KG1 (cell line): ENCODE measurements around the gene SSBP1.
"Not testable (repeated sequence)": the region's sequence is repeated elsewhere in the genome, so short reads cannot be mapped to it uniquely, and the experiment has no call there.

Experiments
- DNase-seq: peaks from one replicate; lab custom pipeline; 2025; lab: John Stamatoyannopoulos, UW

SSBP1 gene

DNA sequence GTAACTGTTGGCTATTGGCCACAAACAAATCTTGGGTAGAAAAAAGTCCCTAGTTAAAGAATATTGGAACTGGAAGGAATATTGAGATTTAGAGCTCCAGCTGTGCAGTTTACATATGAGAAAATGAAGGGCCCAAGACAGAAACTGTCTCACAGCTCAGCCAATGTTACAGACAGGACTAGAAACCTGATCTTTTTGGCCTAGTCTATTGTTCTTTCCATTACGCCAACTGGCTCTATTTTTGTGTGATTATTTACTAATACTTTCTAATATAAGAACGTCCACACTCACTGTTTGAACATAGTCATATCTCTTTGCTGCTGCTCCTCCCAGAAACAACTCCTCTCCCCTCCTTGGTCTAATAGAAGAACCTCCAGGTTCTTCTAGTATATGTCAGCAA lies 28.8 kb upstream of the SSBP1 start:
- no peak for DNase-seq

DNA sequence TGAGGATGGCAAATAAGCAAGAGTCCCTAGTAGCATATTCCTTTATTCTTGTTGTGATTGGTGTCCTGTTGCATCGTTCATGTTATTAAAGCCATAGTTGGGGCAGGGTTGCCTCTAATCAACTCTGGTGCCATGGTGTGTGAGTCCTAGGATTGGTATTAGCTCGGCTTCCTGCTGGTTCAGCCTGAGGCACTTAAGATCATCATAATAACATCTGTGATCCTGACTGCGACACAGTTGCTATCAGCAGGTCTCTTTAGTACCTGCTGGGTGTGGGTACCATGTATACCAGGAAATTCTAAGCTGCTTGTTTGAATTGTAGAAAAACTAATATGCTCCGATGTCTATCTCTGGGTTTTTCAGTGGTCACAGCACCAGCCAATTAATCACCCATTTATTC lies 28.4 kb upstream of the SSBP1 start:
- no peak for DNase-seq

- no peak for DNase-seq
Measured at GRCh38 chr7:141710301-141710700, 27.9 kb upstream of the SSBP1 start.

- DNase-seq: no peak
Measured at GRCh38 chr7:141712603-141713255, 25.4 kb upstream of the SSBP1 start.

- DNase-seq: no peak
Measured at GRCh38 chr7:141713890-141714289, 24.3 kb upstream of the SSBP1 start.

GRCh38 chr7:141714571-141714970 lies 23.6 kb upstream of the SSBP1 start:
- no peak for DNase-seq

GRCh38 chr7:141715018-141715417 lies 23.1 kb upstream of the SSBP1 start:
- no peak for DNase-seq

GRCh38 chr7:141715794-141716689 lies 22.1 kb upstream of the SSBP1 start:
- DNase-seq: no peak

DNA sequence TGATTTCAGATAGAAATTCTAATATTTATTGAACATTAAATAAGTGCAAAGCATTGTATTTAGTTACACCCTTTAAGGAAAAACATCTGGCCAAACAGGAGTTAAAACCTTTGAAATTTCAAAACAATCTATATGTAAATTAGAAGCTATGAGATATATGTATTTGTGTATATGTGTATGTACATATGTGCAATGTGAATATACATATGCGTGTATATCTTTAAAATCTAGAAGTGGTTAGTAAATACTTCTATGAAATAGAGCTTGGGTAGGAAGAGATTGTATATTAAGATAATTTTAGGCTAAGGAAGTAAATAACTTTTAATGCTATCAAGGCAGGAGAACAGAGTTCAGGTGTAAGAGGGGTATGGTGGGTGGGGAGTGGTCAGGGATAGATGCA lies 20.7 kb upstream of the SSBP1 start:
- no peak for DNase-seq

DNA sequence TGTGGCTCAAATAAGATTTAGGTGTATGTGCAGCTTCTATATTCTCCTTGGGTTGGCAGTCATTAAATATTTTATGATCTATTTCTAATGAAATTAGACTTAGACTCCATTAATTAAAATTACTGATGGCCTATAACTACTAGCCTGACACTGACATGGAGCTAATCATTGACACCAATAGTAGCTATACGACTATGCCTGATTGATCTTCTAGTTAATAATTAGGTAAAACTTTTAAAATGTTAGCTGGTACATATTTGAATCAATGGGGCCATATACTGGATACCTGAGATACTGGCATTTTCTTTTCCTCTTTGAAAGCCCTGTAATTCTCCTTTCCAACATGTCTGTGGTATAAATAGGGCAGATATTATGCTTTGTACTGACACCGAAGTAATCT lies 15.6 kb upstream of the SSBP1 start:
- DNase-seq: no peak

DNA sequence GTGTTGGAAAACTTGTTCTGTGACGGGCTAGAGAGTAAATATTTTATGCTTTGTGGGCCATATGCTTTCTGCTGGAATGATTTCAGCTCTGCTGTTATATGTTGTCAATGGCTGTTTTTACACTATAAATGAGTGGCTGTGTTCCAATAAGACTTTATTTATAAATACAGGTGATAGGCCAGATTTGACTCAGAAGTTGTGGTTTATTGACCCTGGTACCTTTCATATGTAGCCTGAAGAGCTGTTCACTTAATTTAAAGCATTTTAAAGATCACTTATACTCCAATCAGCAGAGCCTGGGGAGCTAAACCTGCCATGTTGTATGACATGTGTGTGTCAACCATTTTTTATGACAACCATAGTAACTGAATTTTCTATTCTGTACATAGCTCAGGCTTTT lies 9.1 kb upstream of the SSBP1 start:
- no peak for DNase-seq

DNA sequence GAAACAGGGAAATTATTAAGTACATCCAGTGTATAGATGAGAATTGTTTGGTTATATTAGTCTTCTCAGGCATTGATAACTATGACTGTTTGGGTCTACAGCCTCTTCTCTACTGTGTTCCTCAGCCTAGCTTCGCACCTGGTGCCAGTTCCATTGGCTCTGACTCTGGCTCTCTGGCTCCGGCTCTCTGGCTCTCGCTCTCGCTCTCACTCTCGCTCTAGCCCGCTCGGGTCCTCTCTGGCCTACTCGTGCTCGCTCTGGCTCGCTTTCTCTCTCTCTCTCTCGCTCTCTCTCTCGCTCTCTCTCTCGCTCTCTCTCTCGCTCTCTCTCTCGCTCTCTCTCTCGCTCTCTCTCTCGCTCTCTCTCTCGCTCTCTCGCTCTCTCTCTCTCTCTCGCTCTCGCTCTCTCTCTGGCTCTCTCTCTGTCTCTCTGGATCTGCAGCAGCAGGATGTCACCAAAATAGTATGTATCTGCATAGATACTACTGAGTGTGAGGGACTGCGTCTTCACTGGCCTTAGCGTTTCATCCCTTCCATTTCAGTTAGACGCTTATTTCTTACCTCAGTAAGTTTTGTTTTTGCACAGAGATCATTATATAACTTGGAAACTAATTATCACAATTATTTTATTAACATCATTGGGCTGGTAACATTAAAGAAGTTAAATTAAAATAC lies 6.5 kb upstream of the SSBP1 start:
- no peak for DNase-seq

DNA sequence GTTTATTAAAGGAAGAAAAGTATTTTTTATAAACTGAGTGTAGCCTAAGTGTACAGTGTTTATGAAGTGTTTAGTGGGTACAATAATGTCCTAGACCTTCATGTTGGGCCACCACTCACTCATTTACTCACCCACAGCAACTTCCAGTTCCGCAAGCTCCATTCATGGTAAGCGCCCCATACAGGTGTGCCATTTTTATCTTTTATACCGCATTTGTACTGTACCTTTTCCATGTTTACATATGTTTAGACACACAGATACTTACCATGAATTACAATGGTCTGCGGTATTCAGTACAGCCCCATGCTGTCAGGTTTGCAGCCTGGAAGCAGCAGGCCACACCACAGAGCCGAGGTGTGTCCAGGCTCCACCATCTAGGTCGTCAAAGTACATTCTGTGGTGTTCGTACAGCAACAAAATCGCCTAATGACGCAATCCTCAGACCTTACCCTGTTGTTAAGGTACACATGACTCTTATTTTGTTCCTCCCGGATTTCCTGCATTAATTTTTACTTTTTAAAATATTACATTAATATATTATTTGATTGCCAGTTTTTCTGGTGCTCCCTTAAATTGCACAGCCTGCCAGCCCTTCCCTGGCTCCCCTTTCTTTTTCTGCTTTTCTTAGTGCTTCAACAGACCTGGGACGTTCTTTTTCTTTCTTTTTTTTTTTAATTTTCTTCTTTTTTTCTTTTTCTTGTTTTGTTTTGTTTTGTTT lies 881 bp upstream of the SSBP1 start:
- DNase-seq: peak; percentile 10

GRCh38 chr7:141738592-141739013 lies 445 bp downstream of the SSBP1 start:
- no peak for DNase-seq

DNA sequence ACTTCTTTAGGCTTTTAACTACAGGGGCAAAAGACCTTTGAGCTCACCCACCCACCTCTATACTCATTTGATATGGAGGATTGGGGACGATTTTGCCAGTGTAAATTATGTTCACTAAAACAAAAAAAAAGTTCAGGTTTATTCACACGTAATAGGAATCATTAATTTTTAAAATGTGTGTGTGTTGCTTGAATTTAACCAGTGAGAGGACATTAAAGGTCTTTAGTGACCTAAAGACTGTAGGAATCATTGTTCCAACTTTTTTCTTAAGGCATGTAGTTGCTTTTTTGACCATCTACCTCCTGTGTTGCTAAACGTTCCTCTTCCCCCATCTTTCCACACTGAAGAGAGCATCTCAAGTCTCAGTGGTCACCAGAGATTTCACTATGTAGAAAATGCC lies 1.1 kb downstream of the SSBP1 start:
- no peak for DNase-seq

DNA sequence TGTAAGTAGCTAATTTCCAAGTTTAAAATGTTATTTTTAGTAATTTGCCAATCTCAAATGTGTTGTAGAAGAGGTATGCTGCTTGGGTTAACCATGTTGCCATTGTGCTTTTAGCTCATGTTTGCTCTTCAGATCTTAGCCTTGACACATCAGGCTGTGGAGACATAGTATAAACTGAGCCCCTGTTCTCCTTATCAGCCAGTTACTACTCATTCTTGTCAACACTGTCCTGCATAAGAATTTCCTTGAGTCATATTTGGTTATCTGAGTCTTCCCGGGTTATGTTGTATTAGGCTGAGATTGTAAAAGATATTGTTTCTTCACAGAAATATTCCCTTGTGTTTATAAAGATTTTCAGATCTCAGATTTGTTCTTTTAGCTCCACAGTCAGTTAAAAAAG lies 4.1 kb downstream of the SSBP1 start:
- no peak for DNase-seq

DNA sequence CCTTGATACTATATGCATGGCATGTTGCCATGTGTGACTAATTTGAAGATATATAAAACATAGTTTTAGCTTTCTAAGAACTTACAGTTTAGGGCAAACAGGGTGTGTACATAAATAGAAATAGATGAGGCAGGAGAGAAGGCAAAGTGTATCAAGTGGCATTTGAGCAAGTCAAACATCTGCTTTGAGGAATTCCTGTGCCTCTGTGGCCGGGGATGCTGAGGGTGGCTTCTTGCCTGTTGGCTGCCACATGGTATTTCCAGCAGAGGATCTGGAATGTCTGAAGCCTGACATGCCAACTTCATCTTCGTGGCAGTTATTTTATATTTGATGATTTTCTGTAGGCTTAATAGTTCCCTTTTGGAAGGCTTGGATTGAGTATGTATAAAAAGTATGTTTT lies 6.0 kb downstream of the SSBP1 start:
- DNase-seq: no peak

- DNase-seq: no peak
Measured at GRCh38 chr7:141748396-141748795, 10.2 kb downstream of the SSBP1 start.

DNA sequence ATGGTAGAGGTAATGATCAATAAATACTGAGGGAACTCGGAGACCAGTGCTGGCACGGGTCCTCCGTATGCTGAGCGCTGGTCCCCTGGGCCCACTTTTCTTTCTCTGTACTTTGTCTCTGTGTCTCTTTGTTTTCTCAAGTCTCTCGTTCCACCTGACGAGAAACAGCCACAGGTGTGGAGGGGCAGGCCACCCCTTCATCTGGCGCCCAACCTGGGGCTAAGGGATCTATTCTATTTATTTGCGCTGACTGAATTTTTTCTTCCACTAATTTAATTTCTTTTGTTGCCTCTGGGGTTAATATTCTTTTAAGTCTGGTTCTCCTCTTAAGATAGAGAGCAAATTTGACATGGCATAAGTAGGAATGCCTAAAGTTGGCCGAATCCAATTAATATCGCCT lies 13.7 kb downstream of the SSBP1 start:
- DNase-seq: not testable (repeated sequence)

- DNase-seq: no peak
Measured at GRCh38 chr7:141752634-141753033, 14.5 kb downstream of the SSBP1 start.

DNA sequence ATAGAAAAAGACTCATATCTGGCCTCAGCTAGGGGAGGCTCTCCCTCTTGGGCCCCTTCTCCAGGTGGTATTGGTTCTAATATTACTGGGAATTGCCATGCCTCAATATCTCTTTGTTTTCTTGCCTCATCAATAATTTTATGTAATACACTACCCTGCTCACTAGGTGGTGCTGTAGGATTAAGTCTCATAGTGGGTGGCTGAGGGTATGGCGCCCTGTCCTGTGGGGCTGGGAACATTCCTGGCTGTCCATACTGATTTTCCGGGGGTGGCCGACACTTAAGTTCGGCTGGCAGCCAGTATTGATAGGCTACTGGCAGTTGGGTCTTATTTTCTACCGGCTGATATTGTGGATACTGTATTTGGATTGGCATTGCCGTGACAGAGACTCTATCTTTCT lies 16.8 kb downstream of the SSBP1 start:
- DNase-seq: no peak

DNA sequence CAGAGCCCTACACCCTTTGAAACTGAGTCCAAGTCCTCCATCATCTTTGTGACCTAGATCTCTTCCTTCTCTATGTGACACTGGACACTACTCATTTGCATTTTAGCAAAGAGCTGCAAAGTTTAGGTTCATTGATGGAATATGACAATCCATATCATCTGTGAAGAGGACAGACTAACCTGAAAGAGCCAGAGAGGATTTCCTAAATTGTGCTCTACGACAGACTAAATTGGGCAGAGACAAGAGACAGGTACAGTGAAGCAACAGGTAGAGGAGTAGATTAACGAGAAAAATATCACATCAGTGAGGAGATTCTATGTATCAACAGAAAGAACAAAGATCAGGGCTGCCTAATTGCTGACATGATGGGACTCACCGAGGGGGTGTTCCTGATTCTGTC lies 25.6 kb downstream of the SSBP1 start, which contains the start of gene TAS2R3:
TSS of gene TAS2R3 (plus strand) at position 301 of the 400 bp plus-strand sequence. CDS start at position 363, 62 bp downstream.
- DNase-seq: no peak
